Subcutaneous adipose tissue (tissue), 4 donors: ENCODE results near the gene GOLIM4. TPM values are rescaled to one million over a fixed set of nuclear protein-coding genes. Genes with fewer than 3 reads are reported as not detected.

Source experiments
- total RNA-seq, 4 donors: library from RNA; depleted of rRNA; stranded (reverse); fragments of >200 nt; gene quantifications; one replicate each; pipeline ENCODE4 v1.1.0, GENCODE V29; 2016
- TF ChIP-seq, protein P1 (sequence below): fragments of 450-650 bp; IDR thresholded peaks from one replicate; pipeline ENCODE4 v1.5.1; 2016; ENCODE audit warnings: low read depth, mild to moderate bottlenecking, control low read depth, antibody characterized with exemption, moderate library complexity

The GOLIM4 gene
- total RNA-seq, 4 donors from 2014 or later = 23.0 to 33.9 (median 26.1) TPM

GRCh38 chr3:168058481-168058880 lies 37.2 kb downstream of the GOLIM4 start:
- TF ChIP-seq, protein P1, sequence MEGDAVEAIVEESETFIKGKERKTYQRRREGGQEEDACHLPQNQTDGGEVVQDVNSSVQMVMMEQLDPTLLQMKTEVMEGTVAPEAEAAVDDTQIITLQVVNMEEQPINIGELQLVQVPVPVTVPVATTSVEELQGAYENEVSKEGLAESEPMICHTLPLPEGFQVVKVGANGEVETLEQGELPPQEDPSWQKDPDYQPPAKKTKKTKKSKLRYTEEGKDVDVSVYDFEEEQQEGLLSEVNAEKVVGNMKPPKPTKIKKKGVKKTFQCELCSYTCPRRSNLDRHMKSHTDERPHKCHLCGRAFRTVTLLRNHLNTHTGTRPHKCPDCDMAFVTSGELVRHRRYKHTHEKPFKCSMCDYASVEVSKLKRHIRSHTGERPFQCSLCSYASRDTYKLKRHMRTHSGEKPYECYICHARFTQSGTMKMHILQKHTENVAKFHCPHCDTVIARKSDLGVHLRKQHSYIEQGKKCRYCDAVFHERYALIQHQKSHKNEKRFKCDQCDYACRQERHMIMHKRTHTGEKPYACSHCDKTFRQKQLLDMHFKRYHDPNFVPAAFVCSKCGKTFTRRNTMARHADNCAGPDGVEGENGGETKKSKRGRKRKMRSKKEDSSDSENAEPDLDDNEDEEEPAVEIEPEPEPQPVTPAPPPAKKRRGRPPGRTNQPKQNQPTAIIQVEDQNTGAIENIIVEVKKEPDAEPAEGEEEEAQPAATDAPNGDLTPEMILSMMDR = no peak

DNA sequence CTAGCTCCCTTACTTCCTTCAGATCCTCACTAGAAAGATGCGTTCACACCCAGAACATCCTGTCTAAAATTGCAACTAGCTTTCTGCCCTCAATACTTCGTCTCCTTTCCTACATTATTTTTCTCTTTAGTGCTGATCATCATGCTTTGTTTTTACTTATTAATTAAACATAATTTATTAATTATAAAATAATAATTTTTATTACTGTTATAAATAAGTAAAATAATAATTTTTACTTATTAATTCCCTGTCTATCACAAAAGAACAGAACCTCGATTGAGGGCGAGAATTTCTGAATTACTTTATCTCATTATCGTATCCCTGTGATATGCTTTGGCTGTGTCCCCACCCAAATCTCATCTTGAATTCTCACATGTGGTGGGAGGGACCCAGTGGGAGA lies 41.3 kb downstream of the GOLIM4 start:
- TF ChIP-seq, protein P1 = no peak

DNA sequence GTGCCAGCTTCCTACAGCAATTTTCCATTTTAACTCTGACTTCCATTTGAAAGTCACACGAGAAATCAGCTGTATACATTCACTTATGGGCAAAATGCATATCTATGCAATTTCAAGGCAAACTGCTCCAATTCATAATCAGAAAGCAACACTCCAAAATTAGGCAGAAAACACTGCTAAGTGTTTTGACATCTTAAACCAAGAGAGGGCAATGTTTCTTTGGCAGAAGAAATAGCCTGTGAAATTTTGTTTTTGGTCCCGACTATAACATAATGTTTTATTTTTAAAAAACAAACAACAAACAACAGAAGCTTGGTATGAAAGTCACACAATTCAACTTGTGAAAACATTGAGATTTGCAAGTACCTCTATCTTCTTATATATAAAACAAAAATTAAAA lies 42.6 kb downstream of the GOLIM4 start:
- TF ChIP-seq, protein P1 = no peak

DNA sequence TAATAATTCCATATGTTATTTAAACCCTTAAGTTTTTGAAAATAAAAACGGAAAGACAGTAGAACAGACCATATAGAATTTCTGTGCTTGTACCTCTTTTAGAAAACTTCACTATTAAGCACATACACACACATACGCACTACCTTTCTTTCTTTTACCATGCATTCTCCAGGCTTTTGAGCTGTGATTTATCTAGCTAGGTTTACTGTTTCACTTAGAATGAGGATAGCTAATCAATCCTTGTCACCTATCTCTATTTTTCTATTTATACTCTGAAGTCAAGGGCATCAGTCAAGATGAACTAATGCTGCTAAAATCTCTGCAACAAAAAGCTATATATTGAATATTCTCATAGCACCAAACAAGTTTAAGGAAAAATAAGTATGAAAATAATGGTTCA lies 43.2 kb downstream of the GOLIM4 start:
- TF ChIP-seq, protein P1 = no peak

GRCh38 chr3:168051531-168052471 lies 43.9 kb downstream of the GOLIM4 start:
- TF ChIP-seq, protein P1 = no peak

- TF ChIP-seq, protein P1 = no peak
Observed at GRCh38 chr3:168051070-168051469, 44.7 kb downstream of the GOLIM4 start.

GRCh38 chr3:168049367-168049974 lies 46.3 kb downstream of the GOLIM4 start:
- TF ChIP-seq, protein P1 = no peak
